Stomach (tissue), 9 donors: ENCODE measurements around the gene ARL2. TPM values are rescaled to one million over a fixed set of nuclear protein-coding genes. Genes with fewer than 3 reads are reported as not detected.

Experiments
- DNase-seq, 2 donors: peaks; one replicate each; pipeline versions ENCODE4 v3.0.0 to v3.0.0-alpha.2; 2013 to 2019
- H3K27ac ChIP-seq, 5 donors: fragments of 200-600 bp in 4 of 5; sonication (generic) in 4 of 5; one replicate each; pipeline ENCODE4 v1.5.1; 2013 to 2019; ENCODE audit warnings: mild to moderate bottlenecking in 1 of 5, moderate library complexity in 1 of 5
- H3K27me3 ChIP-seq, 3 donors: fragments of 200-600 bp; sonication (generic); one replicate each; pipeline ENCODE4 v1.5.1; 2017 to 2019; ENCODE audit warnings: mixed run types in 1 of 3
- H3K36me3 ChIP-seq, 4 donors: fragments of 200-600 bp; sonication (generic); 1 replicate in 3 of 4; 2 replicates in 1 of 4; pipeline ENCODE4 v1.5.1; 2016 to 2019
- H3K4me1 ChIP-seq, 4 donors: fragments of 200-600 bp; sonication (generic); one replicate each; pipeline ENCODE4 v1.5.1; 2016 to 2019
- H3K4me3 ChIP-seq, 4 donors: fragments of 200-600 bp; sonication (generic) in 3 of 4; one replicate each; pipeline ENCODE4 v1.5.1; 2016 to 2019; ENCODE audit warnings: mild to moderate bottlenecking in 1 of 4
- H3K9me3 ChIP-seq, 4 donors: fragments of 200-600 bp; sonication (generic); one replicate each; pipeline ENCODE4 v1.5.1; 2016 to 2019
- CTCF ChIP-seq, 7 experiments: fragments of 450-650 bp in 4 of 7; fragments of 200-600 bp in 3 of 7; sonication (generic) in 3 of 7; IDR thresholded peaks; one replicate each; pipeline ENCODE4 v1.5.1; 2016 to 2019; ENCODE audit warnings: antibody characterized with exemption in 7 of 7, control low read depth in 2 of 7, mild to moderate bottlenecking in 1 of 7
- EP300 ChIP-seq: sonication (generic); formaldehyde crosslinking; IDR thresholded peaks from one replicate; pipeline ENCODE4 v1.6.1; 2017; ENCODE audit warnings: antibody characterized with exemption
- POLR2A ChIP-seq, 4 donors: fragments of 450-650 bp; IDR thresholded peaks; one replicate each; pipeline ENCODE4 v1.6.1; 2016; ENCODE audit warnings: antibody characterized with exemption in 4 of 4, control low read depth in 2 of 4, mild to moderate bottlenecking in 1 of 4, moderate library complexity in 1 of 4
- POLR2AphosphoS5 ChIP-seq, 3 donors: sonication (generic); formaldehyde crosslinking; IDR thresholded peaks; one replicate each; pipeline ENCODE4 v1.6.1; 2016; ENCODE audit warnings: antibody characterized with exemption in 3 of 3
- WGBS, 5 donors: extraction: QIAGEN DNeasy Blood & Tissue Kit in 3 of 5; methylation state at CpG; one replicate each; pipeline versions ENCODE4 v1.1.5 to v1.1.7; 2013 to 2018; 5-methylcytosine and 5-hydroxymethylcytosine counted together
- intact Hi-C: fragments of 100-400 bp; cut with DNase I; formaldehyde crosslinking; loops from one replicate; pipeline ENCODE4 v1.15.1; 2023; ENCODE audit warnings: low total_unique reads
- polyA plus RNA-seq, 3 donors: library from polyadenylated mRNA; stranded (reverse); fragments of 200-250 nt; gene quantifications; one replicate each; pipeline ENCODE4 v1.2.3, GENCODE V29; 2013
- total RNA-seq, 5 donors: library from RNA; depleted of rRNA; stranded (reverse); fragments of >200 nt; gene quantifications; one replicate each; pipeline versions ENCODE4 v1.1.0 to v1.2.3, GENCODE V29; 2014 to 2016
- donor health status: healthy with polysubstance abuse.
- donor health status: Bipolar disorder and iron deficiency.
- donor health status: healthy.

The ARL2 gene
- total and polyA plus RNA-seq, 8 donors: 4.9 to 237 (median 93.2) TPM

GRCh38 chr11:65047581-65048422 lies 33.8 kb downstream of the ARL2 start:
- H3K4me1 ChIP-seq: peaks cover 5 to 36% (median 31%) of the 10 kb centered on the region in 4 donors
- TF ChIP-seq EP300 (no peak), POLR2AphosphoS5 (IDR thresholded peaks at IDR 0.05) (no peak), CTCF (IDR thresholded peaks at IDR 0.05) (no peak), POLR2A (IDR thresholded peaks at IDR 0.05) (no peak)
- H3K9me3 ChIP-seq: no peaks in the 10 kb centered on the region
- H3K36me3 ChIP-seq: peaks cover 11 to 26% (median 23%) of the 10 kb centered on the region in 4 donors
- 14 to 33% (median 16%) methylated on average over 29 to 56 of the region's 56 CpGs for WGBS, 5 donors
- intact Hi-C loops: no loop called here
- DNase-seq: peak in 1 of 2 donors; percentile 51
- H3K4me3 ChIP-seq: peak overlapping the region; percentile 50 to 55 (median 51)
- peaks cover 0 to 7% (median 0%) of the 10 kb centered on the region in 3 donors for H3K27me3 ChIP-seq
- peak overlapping the region in 4 of 5 donors; percentile 51 to 68 (median 64) for H3K27ac ChIP-seq

GRCh38 chr11:65051398-65051858 lies 37.5 kb downstream of the ARL2 start:
- DNase-seq: no peak
- intact Hi-C loops: no loop called here
- WGBS, 5 donors: 73 to 81% (median 75%) methylated on average over 9 of the region's 9 CpGs
- H3K27me3 ChIP-seq: peaks cover 0 to 24% (median 0%) of the 10 kb centered on the region in 3 donors
- H3K4me1 ChIP-seq: peaks cover 5 to 20% (median 18%) of the 10 kb centered on the region in 4 donors
- H3K9me3 ChIP-seq: no peaks in the 10 kb centered on the region
- H3K27ac ChIP-seq: no peak overlapping the region
- no peak overlapping the region for H3K4me3 ChIP-seq
- H3K36me3 ChIP-seq: no peaks in the 10 kb centered on the region
- TF ChIP-seq EP300: no peak

- Histone ChIP-seq H3K27me3 (peaks cover 0 to 24% (median 0%) of the 10 kb centered on the region in 3 donors), H3K27ac (no peak overlapping the region), H3K4me3 (no peak overlapping the region), H3K36me3 (no peaks in the 10 kb centered on the region), H3K4me1 (no peaks in the 10 kb centered on the region), H3K9me3 (no peaks in the 10 kb centered on the region)
- TF ChIP-seq POLR2A (IDR thresholded peaks at IDR 0.05): no peak
- no peak for TF ChIP-seq POLR2AphosphoS5 (IDR thresholded peaks at IDR 0.05)
- TF ChIP-seq EP300: no peak
- TF ChIP-seq CTCF (IDR thresholded peaks at IDR 0.05): no peak
- no peak for DNase-seq
- intact Hi-C loops: no loop called here
- 42 to 58% (median 49%) methylated on average over 8 of the region's 8 CpGs for WGBS, 5 donors
Measured at GRCh38 chr11:65053827-65054508, 40.0 kb downstream of the ARL2 start.

- H3K4me3 ChIP-seq: no peak overlapping the region
- TF ChIP-seq POLR2AphosphoS5 (IDR thresholded peaks at IDR 0.05) (no peak), EP300 (no peak), CTCF (IDR thresholded peaks at IDR 0.05) (no peak), POLR2A (IDR thresholded peaks at IDR 0.05) (no peak)
- intact Hi-C loops: no loop called here
- no peaks in the 10 kb centered on the region for H3K9me3 ChIP-seq
- H3K27me3 ChIP-seq: peaks cover 0 to 24% (median 0%) of the 10 kb centered on the region in 3 donors
- H3K27ac ChIP-seq: no peak overlapping the region
- no peaks in the 10 kb centered on the region for H3K4me1 ChIP-seq
- H3K36me3 ChIP-seq: no peaks in the 10 kb centered on the region
- no peak for DNase-seq
- WGBS, 5 donors: 76 to 87% (median 77%) methylated on average over 1 of the region's 1 CpG
Measured at GRCh38 chr11:65055538-65055937, 41.6 kb downstream of the ARL2 start.
